ENCODE measurements around the gene SERTM2. TPM values are rescaled to one million over a fixed set of nuclear protein-coding genes. Genes with fewer than 3 reads are reported as not detected.

Gene SERTM2
- total and polyA plus RNA-seq, 2 donors from 2014 or later: 0.22 to 0.35 TPM

DNA sequence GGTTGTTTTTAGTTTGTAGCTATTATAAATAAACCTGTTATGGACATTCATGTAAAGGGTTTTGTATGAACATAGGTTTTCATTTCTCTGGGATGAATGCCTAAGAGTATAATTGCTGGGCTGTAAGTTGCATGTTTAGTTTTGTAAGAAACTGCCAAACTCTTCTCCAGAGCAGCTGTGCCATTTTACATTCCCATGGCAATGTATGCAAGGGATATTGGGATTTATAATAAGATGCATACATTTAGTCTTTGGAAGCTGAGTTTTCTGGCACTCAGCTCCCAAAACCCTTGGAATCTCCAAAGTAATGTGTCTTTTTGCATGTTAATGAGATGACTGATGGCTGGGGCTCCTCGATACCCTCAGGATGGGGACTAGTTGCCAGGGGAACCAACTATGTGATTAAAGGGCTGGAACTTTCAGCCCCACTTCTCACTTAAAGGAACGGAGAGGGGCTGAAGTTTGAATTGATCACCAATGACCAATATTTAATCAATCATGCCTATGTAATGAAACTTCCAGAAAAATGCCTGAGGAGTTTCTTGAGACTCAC is 44.0 kb downstream of the SERTM2 start:
- no peaks in the 10 kb centered on the region for H3K9me3 ChIP-seq (ENCODE audit: control insufficient read depth in 2 of 3, insufficient read depth in 1 of 3, low read length in 3 of 3)
- no peak overlapping the region for H3K27ac ChIP-seq (ENCODE audit: low read depth in 2 of 2, low read length in 2 of 2)
- DNase-seq (no peak), FAIRE-seq (no peak)
- H3K4me1 ChIP-seq (ENCODE audit: control insufficient read depth in 2 of 3, insufficient read depth in 2 of 3, low read depth in 1 of 3, low read length in 3 of 3): no peaks in the 10 kb centered on the region
- TF ChIP-seq CTCF (IDR thresholded peaks at IDR 0.05; ENCODE audit: borderline replicate concordance, extremely low read depth, insufficient read depth): no peak
- no peaks in the 10 kb centered on the region for H3K36me3 ChIP-seq (ENCODE audit: control insufficient read depth in 2 of 3, insufficient read depth in 3 of 3, low read length in 3 of 3)
- no peaks in the 10 kb centered on the region for H3K27me3 ChIP-seq (ENCODE audit: control insufficient read depth, insufficient read depth, low read length)
- no peak overlapping the region for H3K4me3 ChIP-seq (ENCODE audit: low read length in 3 of 3)
- no peak overlapping the region for H3K9ac ChIP-seq (ENCODE audit: low read length in 3 of 3)
- intact Hi-C loops (cut with DNase I): no loop called here

- no peak overlapping the region for H3K27ac ChIP-seq (ENCODE audit: low read depth in 2 of 2, low read length in 2 of 2)
- intact Hi-C loops (cut with DNase I): no loop called here
- TF ChIP-seq CTCF (IDR thresholded peaks at IDR 0.05; ENCODE audit: borderline replicate concordance, extremely low read depth, insufficient read depth): no peak
- no peaks in the 10 kb centered on the region for H3K36me3 ChIP-seq (ENCODE audit: control insufficient read depth in 2 of 3, insufficient read depth in 3 of 3, low read length in 3 of 3)
- H3K9ac ChIP-seq (ENCODE audit: low read length in 3 of 3): no peak overlapping the region
- no peak for FAIRE-seq
- DNase-seq: no peak
- H3K4me3 ChIP-seq (ENCODE audit: low read length in 3 of 3): no peak overlapping the region
- no peaks in the 10 kb centered on the region for H3K27me3 ChIP-seq (ENCODE audit: control insufficient read depth, insufficient read depth, low read length)
- H3K9me3 ChIP-seq (ENCODE audit: control insufficient read depth in 2 of 3, insufficient read depth in 1 of 3, low read length in 3 of 3): no peaks in the 10 kb centered on the region
- H3K4me1 ChIP-seq (ENCODE audit: control insufficient read depth in 2 of 3, insufficient read depth in 2 of 3, low read depth in 1 of 3, low read length in 3 of 3): no peaks in the 10 kb centered on the region
These were observed 49.4 kb downstream of the SERTM2 start for GRCh38 chrX:111560801-111561200.

DNA sequence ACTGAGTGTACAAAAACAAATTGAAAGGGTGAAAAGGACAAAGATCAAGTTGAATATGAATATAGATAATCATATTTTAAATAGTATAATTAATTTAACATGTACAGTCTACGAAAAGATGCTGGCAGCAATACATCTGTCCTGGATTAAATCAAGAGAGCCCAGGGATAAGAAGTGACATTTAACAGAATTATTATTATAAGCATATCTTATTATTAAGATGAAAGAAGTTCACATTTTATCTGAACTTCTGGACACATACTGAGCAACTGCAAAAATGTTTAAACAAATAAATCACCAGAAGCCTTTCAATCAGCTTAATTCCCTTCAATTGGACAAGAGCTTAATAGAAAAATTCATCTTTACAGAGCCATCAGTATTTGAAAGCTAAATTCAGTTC is 50.4 kb downstream of the SERTM2 start:
- TF ChIP-seq CTCF (IDR thresholded peaks at IDR 0.05; ENCODE audit: borderline replicate concordance, extremely low read depth, insufficient read depth): no peak
- Histone ChIP-seq H3K27me3 (ENCODE audit: control insufficient read depth, insufficient read depth, low read length) (no peaks in the 10 kb centered on the region), H3K4me3 (ENCODE audit: low read length in 3 of 3) (no peak overlapping the region), H3K27ac (ENCODE audit: low read depth in 2 of 2, low read length in 2 of 2) (no peak overlapping the region), H3K36me3 (ENCODE audit: control insufficient read depth in 2 of 3, insufficient read depth in 3 of 3, low read length in 3 of 3) (no peaks in the 10 kb centered on the region), H3K9me3 (ENCODE audit: control insufficient read depth in 2 of 3, insufficient read depth in 1 of 3, low read length in 3 of 3) (peaks cover 0 to 1% (median 0%) of the 10 kb centered on the region in 3 donors), H3K9ac (ENCODE audit: low read length in 3 of 3) (no peak overlapping the region), H3K4me1 (ENCODE audit: control insufficient read depth in 2 of 3, insufficient read depth in 2 of 3, low read depth in 1 of 3, low read length in 3 of 3) (no peaks in the 10 kb centered on the region)
- DNase-seq: no peak
- no peak for FAIRE-seq
- intact Hi-C loops (cut with DNase I): no loop called here

Data from kidney (tissue), 14 donors.